ENCODE results near the gene HDC.

HDC gene

GRCh38 chr15:50224606-50225005 is 40.9 kb downstream of the HDC start:
- FAIRE-seq = no peak

GRCh38 chr15:50222181-50222580 is 43.3 kb downstream of the HDC start:
- FAIRE-seq = no peak

GRCh38 chr15:50219820-50220219 is 45.7 kb downstream of the HDC start:
- FAIRE-seq = no peak

GRCh38 chr15:50218691-50219090 is 46.8 kb downstream of the HDC start:
- no peak for FAIRE-seq

GRCh38 chr15:50218291-50218690 is 47.2 kb downstream of the HDC start:
- FAIRE-seq = no peak

- FAIRE-seq = no peak
Observed at GRCh38 chr15:50210462-50211157, 54.9 kb downstream of the HDC start.

GRCh38 chr15:50209809-50210208 is 55.7 kb downstream of the HDC start:
- FAIRE-seq = no peak

- no peak for FAIRE-seq
Observed at GRCh38 chr15:50206020-50206419, 59.5 kb downstream of the HDC start.

- no peak for FAIRE-seq
Observed at GRCh38 chr15:50202003-50202402, 63.5 kb downstream of the HDC start.

GRCh38 chr15:50192926-50193620 is 72.5 kb downstream of the HDC start:
- no peak for FAIRE-seq

- FAIRE-seq = no peak
Observed at GRCh38 chr15:50192164-50192563, 73.4 kb downstream of the HDC start.

Data from islet of Langerhans (tissue), 1 donor.